Forelimb muscle (tissue), 1 donor: Measurements from ENCODE around the gene B3GALT4. TPM values are rescaled to one million over a fixed set of nuclear protein-coding genes. Genes with fewer than 3 reads are reported as not detected.

Experiments
- DNase-seq: peaks from one replicate; pipeline ENCODE4 v3.0.0-alpha.2; 2013; ENCODE audit warnings: low read depth
- polyA plus RNA-seq: library from polyadenylated mRNA; unstranded; fragments of 120-200 nt; gene quantifications from one replicate; pipeline ENCODE4 v1.2.1, GENCODE V29; 2013; ENCODE audit not compliant: insufficient read length

B3GALT4 gene
- polyA plus RNA-seq, 1 donor: 1.6 TPM

DNA sequence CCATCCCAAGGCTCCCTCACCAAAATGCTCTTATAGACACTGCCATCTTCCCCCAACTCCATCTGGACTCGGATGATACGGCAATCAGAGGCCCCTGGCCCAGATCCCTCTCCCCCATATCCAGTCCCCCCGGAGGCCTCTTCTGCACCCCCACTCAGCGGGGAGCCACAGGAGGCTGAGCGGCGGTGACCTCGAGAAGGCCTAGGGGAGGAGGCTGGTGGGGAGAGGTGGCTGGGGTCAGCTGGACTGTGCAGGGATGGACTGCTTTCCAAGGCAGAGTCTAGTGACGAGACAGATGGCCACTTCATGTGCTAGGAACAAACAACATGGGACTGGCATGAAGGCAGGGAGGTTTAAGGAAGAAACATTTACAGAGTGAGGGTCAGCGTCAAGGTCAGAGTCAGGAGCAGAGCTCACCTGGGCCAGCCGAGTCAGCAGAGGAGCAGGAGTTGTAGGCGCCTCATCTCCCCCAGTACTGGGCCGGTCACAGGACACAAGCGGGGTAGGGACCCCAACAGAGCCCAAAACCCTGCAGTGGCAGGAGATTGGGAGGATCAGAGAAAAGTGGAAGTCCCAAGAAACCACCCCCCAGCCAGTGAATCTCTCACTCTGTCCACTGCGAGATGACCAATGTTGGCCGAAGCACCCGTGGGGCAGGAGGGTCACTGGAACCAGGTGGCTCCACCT lies 16.2 kb downstream of the B3GALT4 start:
- DNase-seq: no peak

DNA sequence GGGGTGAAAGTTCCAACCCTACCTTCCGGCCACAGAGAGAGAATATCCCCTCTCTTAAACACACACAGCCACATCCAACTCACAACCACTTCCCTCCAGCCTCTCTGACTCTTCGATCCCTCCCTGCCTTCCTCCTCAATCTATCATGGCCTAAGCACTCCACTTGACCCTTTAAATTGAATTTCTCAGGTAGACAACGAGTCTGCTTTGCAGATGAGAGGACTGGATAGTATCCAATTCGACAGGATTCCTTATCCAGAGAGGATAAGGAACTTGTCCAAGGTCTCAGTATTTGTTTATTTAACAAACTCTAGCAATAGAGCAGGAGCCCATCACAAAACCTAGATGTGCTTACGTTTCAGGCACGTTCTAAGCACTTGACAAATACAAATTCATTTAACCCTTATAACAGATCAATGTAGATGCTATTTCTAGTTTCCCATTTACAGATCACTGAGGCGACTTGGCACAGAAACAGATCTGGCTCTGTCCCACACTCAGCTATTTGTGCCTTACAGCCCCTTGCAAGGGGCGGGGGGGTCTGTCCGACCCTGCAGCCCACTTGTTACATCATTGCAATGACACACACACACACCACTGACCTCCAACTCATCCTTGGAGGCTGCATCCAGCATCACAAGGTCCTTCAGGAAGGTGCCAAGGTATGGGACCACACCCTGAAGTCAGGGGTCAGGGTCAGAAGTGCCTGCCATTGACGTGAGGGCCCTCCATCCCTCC lies 17.3 kb downstream of the B3GALT4 start:
- no peak for DNase-seq

DNA sequence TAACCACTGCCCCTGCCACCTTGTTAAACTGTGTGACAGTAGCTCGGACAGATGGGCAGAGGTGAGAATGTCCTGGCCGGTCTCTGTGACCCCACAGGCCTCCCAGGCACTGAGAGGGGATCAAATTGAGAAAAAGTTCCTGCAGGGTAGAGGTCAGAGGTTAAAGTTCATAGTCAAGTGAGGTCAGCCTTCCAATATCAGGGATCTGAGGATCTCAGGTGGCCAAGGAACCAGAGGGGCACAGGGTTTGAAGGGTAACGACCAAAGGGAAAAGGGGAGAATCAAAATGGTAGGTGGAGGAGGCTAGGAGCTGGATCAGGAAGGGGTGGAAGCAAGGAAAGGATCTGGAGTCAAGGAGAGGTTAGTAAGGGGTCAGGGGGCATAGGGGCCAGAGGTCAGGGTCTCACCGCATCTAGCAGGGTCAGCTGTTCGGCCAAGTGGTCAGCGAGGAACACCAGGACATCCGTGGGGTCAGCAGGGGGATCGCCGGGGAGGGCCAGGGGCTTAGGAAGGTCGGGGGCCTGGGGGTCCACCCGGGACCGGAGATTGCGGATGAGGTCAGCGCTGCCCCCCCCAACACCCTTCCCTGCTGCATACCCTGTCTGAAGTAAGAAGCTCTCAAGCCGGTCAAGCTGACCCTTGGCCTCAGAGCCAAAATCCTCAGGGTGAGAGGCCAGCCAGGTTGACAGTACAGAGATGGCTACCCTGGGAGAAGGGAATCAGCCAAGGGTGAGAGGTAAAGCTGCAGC lies 18.9 kb downstream of the B3GALT4 start:
- no peak for DNase-seq

DNA sequence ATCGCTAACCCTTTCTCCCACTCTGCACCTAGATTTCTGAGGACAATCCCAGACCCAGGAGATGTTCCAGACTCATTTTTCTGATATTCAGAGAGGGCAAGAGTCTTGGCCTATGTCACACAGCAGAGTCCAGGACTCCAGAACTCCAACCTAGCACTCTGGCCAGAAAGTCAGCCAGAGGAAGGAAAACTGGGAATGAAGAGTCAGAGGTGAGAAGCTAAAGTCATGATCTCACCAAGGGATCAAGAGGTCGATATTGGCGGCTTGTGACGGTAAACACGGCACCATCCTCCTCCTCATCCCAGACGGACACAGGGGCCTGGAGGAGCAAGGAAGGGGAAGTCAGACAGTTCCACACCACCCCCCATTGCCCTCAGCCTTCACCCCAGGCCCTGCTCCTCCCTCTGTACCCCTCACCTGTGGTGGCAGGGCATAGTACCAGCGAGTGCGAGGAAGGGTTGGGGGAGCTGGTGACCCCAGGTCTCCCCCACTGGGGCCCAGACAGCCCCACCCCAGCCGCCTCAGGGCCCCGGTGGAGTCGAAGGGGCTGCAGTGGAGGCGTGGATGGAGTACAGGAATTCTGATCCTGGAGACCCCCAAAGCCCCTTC lies 20.0 kb downstream of the B3GALT4 start:
- DNase-seq: no peak

DNA sequence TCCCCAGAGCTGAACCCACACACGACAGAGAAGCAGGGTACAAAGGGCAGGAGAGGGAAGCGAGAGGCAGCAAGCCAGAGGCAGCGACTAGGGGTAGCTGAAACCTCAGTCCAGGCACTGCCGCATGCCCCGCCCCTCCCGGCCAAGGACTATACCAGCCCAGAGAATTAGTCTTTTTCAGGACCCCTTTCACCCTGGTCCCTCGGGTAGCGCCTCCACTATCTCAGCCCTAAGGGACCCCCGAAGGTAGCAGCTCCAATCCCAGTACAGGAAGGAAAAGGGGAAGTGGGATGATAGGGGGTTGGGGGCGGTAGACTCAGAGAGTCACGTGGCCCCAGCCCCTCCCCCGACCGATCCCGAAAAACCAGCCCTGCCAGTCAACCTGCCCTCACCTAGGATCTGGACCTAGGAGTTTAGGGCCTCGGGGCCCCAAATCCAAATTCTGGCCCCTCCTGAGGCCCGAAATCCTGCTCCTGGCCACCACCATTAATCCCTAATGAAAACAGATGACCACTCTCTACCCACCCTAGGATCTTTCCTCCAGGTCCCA lies 20.6 kb downstream of the B3GALT4 start:
- no peak for DNase-seq

DNA sequence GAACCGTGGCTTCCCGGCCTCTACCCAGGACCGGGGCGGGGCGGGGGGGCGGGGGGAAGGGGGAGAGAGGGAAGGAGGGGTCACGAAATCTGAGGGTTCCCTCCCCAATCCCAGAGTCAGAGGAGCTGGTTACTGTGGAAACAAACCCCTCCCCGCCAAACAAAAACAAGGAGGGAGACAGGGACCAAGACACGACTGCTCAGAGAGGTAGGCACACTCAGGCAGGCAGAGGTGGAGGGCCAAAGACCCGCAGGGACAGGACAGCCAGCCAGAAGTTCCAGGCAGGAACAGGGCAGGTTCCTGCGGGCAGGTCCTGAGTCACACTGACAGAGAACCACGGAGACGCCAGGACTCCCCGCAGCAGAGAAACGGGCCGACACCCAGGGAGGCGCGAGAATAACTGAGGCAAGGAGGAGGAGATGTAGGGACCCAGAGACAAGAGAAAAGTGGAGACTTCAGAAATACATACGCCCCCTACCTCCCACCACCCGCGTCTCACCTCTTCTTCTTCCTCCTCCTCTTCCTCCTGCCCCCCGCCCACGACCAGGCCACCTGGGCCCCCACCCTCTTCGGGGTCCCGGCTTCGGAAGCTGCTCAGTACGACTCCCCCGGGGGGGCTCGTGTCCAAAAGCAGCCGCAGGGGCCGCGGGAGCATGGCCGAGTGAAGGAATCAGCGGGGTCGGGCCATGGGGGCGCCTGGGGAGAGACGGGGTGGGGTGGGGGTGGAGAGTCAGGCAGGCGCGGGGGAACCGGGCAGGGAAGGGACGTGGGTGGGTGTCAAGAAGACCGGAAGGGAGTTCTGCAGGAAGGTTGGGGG lies 21.2 kb downstream of the B3GALT4 start:
- DNase-seq: peak; percentile 77

DNA sequence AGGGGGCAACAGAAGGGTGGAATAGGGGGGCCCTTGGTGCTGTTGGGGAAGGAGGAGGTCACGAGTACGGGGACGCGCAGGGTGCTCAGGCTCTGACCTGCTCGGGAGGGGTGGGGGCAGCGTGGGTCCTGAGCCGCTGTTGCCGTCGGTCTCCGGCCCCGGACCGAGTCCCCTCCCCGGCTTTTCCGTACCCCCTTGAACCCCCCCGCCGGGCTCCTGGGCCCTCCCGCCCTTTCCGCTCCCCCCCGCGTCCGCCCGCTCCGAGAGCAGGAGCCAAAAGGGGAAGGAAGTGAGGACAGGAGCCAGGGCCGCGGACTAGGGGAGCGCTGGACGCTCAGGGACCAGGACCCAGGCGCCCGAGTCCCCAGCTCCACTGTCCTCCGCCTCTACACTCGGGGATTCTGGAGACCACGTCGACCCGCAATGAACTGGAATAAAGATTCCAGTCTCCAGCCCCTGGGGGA lies 21.9 kb downstream of the B3GALT4 start, which contains the start of gene RGL2:
TSS of gene RGL2 (minus strand) at position 170 of the 464 bp plus-strand sequence. CDS start 332 bp downstream, outside the sequence.
- no peak for DNase-seq

DNA sequence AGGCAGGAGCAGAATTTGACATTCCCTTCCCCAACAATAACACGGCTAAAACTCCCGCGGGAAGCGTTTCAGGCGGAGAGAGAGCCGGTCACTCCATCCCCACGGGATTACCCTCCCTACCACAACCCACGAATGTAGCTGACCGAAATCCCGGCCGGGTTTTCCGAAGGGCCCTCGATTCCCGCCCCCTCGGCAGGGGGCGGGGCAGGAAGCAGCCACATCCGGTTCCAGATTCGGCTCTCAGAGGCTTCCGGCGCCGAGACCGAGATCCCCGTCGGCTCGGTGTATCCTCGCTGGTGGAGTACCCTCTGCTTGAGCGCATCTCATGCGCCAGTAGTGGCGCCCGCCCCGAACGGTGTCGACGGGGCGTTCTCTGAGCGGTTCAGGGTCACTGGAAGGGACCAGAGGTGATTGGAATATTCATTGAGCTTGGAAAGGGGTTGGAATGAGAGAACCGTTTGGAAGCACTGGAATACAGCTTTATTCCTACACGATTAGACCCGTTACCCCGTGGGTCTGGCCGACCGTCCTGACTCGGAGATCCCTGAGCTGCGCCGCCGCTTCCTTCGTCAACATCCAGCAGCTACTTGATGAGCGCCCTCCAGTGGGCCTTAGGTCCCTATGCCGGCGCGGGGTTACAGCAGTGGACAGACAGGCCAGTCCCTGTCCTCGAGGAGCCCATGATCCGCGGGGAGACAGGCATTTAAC lies 22.5 kb downstream of the B3GALT4 start:
- DNase-seq: peak; percentile 86

DNA sequence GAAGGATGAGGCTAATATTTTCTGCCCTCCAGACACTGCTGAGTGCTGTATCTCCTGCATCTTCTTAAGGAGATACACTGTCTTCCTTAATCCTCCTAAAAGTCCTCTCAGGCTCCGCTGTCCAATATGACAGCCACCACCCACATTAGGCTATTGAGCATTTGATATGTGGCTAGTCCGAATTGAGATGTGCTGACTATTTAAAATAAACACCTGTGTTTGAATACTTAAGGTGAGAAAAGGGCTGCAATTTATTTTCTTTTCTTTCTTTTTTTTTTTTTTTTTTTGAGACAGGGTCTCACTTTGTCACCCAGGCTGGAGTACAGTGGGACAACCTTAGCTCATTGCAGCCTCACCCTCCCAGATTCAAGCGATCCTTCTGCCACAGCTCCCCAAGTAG lies 25.0 kb downstream of the B3GALT4 start:
- DNase-seq: no peak

DNA sequence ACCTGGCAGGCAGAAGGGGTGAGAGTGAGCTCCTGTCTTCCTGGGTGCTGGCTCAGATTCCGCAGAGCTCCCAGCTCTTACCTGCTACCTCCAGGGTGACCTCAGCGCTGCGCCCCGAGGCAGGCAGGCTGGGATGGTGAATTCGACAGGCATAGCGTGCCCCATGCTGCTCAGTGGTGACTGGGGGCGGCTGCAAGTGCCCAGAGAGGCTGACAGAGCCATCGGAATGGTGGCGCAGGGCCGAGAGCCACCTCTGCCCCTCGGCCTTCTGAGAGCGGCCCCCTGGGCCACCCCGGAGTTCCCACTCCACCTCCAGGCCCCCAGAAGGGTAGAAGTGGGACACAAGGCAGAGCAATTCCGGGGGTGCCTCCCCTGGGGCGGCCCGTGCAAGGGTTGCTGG lies 27.3 kb downstream of the B3GALT4 start:
- no peak for DNase-seq

DNA sequence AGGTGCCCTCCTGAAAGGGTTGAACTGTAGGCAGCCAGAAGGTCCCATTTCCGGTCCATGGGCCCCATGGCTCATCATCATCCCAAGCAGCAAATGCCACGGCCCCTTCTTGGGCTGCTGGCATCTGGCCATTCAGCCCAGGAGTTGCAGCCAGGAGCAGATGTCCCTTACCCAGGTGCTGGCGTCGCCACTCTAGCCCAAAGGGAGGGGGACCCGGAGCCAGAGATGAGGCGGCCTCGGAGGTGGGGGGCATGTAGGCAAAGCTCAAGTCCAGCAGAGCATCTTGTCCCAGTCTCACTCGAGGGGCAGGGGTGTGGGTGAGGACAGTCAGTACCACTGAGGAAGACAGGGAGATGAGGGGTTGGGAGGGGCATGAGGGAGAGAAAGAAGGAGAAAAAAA lies 28.1 kb downstream of the B3GALT4 start:
- no peak for DNase-seq

DNA sequence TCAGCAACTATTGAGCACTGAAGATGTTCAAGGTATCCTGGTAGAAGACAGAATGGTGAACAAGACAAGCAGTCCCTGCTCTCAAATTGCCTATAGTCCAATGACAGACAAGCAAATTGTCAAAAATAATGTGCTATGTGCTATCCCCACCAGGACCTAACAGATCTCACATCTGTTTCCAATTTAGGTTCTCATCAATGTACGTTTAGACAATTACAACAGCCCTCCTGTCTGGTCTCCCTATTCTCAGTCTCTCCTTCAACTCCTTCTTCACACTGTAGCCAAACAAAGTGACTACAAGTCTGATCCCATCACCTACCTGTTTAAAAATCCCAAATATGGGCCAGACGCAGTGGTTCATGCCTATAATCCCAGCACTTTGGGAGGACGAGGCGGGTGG lies 29.4 kb downstream of the B3GALT4 start:
- DNase-seq: no peak

DNA sequence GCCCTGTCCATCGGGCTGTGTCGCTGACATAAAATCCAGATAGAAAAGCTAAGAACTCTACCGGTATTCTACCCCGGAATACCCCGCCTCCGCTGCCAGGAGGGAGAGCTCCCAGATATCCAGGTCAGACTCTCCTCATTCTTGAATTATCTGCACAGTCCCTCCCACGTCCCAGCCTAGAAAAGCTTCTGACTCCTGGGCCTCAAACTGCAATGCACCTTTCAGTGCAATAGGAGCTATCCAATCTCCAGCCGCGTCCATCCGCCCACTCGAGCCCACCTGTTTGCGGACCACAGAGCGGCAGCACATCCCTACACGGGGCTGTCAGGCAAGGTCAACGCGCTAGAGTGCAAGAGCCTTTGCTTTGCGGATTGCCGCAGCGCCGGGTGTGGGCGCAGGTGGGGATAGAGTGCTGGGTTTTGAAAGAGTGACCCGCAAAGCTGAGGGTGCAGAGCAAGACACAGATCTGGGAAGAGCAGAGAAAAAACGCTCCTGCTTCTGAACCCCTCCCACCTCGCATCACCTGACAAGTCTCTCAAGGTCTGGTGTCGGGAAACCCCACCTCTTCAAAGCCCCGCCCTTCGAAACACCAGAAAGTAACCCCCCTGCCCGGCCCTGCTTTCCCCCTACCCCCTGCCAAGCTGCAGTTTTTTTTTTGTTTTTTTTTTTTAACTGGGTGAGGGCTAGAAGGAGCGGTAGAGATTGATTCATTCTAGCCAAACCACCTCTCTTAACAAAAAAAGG lies 35.6 kb downstream of the B3GALT4 start:
- DNase-seq: no peak

DNA sequence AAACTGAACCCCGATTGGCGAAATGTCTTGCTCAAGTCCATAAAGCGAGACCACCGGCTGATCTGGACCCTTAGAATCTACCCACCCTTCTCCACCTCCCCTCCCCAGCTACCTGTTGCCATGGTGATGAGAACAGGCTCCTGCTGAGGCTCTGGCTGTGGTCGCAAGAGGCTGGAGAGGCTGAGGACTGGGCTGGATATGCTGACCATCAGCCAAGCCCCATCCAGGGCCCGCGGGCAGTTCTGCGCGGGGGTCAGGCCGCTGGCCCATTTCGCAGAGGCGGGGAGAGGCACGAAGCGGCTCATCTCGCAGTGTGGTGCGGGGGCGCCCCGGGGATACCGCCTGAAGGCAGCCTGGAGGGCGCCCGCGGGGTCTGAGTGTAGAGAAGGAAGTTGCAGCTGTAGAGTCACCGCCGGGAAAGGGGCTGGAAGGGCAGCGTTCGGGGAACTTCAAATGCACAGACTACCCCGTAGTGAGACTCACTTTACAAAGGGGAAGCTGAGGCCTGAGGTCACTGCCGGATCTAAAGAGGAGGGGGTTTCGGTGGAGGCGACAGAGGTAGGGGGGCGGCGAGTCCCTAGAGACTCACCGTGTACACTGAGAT lies 36.3 kb downstream of the B3GALT4 start:
- DNase-seq: no peak

DNA sequence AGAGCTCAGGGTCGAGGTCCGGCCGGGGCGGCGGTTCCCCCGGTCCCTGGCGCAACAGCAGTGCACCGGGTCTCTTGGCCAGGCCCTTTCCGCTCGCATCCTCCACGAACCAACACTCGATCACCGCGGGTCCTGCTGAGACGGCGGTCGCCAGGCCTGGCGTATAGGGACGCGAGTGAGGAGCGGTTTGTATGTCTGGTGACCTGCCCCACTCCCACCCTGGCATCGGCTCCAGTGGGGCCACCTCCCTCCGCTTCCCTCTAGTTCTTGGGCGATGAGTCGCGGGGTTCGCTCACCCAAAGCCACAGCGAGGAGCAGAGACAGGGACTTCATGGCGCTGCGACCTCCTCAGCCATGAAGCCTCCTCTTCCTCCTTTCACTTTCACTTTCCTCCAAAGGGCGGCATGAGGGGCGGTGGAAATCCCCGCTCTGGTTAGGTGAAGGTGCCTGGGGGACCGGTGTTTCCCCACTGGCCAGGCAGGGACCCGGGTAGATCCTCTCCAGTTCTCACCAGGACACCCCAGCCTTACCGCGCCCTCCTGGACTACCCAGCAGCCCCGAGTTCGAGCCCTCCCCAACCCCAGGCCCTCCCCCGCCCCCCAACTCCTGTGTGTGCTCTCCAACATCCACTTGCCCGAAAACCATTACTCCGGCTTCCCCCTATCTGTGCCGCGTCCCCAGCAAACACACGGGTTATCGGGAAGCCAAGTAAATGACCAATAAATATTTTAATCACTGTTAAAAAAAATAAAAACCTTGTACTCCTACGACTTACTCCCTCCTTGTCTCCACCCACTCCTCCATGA lies 37.0 kb downstream of the B3GALT4 start, which contains the start of gene TAPBP:
TSS of gene TAPBP (minus strand) at position 370 of the 806 bp plus-strand sequence. CDS start at position 333, 37 bp downstream.
- DNase-seq: no peak

DNA sequence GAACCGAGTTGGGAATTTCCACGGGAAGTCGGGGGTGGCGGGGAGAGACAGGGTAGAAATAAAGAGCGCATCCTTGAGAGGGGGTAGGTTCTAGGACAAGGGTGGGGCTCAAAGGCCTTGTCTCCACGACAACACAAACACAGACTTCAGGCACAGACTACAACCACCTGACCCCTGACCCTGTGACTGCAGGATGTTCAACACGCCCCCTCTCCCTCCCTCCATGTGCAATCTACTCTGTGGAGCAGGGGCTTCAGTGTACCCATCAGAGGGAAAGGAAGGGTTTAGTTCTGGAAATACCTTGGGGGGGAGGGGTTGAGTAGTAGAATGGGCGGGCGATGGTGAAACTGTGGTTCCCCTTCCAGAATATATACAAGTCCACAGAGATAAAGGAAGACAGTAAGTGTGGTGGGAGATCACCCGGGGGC lies 37.6 kb downstream of the B3GALT4 start:
- DNase-seq: peak; percentile 54

DNA sequence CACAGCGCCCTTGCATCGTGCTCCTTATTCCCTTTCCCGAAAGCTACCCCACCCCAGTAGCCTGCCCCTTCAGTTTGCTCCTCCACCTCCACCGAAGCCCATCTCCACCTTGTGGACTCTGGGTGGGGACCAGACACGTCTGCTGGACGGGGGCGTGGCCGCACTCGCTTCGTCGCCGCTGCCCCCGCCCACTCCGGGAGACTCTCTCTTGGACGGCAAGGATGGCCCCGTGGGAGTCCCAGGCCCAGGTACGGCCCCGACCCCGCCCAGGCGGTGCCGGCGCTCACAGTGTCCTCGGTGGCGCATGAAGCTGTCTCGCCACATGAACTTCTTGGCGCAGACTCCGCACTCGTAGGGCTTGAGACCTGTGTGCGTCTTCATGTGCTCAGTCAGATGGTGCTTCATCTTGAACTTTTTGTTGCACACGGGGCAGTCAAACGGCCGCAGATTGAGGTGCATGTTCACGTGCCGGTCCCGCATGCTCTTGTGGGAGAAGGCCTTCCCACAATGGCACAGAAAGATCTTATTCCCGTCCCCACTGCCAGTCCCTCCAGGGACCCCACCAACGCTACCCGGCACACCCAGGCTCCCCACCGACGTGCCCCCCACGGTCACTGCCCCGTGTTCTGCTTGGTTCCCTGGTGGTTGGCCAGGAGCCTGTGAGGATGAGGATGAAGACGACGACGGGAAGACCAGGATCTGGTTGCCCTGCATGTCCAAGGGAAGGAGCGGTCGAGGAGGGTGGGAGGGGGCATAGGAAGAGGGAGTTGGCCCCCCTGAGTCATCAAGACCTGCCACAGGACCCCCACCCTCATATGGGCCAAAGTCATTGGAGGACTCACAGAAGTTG lies 38.2 kb downstream of the B3GALT4 start:
- no peak for DNase-seq
